GM23338 (cell line): Measurements from ENCODE around the gene GNAO1.

Source experiments
- POLR2AphosphoS5 ChIP-seq: IDR thresholded peaks from 2 replicates; pipeline ENCODE4 v1.6.1; 2016; ENCODE audit warnings: antibody characterized with exemption, low read depth
- STAT1 ChIP-seq: IDR thresholded peaks from one replicate; pipeline ENCODE4 v1.6.1; 2016; ENCODE audit warnings: antibody characterized with exemption; ENCODE audit not compliant: unreplicated experiment
- ZNF331 ChIP-seq: fragments of 250-450 bp; sonication (Bioruptor Pico); IDR thresholded peaks from 2 replicates; pipeline ENCODE4 v1.5.0; 2020; ENCODE audit warnings: low read depth, mild to moderate bottlenecking, moderate library complexity
- TF ChIP-seq, protein P1 (sequence below), 2 experiments: fragments of 200-600 bp in 1 of 2; sonication (generic) in 1 of 2; conservative IDR thresholded peaks; 2 replicates each; pipeline versions ENCODE4 v1.5.1 to v1.6.1; 2016 to 2017; ENCODE audit warnings: antibody characterized with exemption in 2 of 2, low read depth in 2 of 2, mild to moderate bottlenecking in 2 of 2, moderate library complexity in 1 of 2

DNA sequence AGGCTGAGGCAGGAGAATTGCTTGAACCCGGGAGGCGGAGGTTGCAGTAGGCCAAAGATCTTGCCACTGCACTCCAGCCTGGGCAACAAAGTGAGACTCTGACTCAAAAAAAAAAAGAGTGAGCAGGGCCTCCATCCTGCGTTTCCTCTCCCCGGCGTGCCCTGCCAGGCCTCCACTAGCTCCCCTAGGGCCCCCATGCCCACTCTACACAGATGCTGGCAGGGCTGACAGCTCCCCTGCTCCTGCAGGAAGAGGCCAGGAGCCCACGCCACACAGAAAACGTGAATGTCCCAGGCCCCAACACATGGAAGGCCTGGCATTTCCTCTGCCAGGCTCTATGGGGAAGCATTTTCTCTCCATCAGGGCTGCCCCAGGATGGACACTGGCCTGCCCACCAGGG, 124.7 kb downstream of the GNAO1 start:
- TF ChIP-seq, protein P1, sequence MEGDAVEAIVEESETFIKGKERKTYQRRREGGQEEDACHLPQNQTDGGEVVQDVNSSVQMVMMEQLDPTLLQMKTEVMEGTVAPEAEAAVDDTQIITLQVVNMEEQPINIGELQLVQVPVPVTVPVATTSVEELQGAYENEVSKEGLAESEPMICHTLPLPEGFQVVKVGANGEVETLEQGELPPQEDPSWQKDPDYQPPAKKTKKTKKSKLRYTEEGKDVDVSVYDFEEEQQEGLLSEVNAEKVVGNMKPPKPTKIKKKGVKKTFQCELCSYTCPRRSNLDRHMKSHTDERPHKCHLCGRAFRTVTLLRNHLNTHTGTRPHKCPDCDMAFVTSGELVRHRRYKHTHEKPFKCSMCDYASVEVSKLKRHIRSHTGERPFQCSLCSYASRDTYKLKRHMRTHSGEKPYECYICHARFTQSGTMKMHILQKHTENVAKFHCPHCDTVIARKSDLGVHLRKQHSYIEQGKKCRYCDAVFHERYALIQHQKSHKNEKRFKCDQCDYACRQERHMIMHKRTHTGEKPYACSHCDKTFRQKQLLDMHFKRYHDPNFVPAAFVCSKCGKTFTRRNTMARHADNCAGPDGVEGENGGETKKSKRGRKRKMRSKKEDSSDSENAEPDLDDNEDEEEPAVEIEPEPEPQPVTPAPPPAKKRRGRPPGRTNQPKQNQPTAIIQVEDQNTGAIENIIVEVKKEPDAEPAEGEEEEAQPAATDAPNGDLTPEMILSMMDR (conservative IDR thresholded peaks at IDR 0.05; ENCODE audit: low read depth in 2 of 2) = no peak
- no peak for TF ChIP-seq STAT1
- TF ChIP-seq POLR2AphosphoS5 = no peak
- TF ChIP-seq ZNF331 (CRISPR knock-in tag) = no peak
